Astrocyte (in vitro differentiated cells and primary cell): ENCODE results near the gene ARHGAP26.

Experiments
- EZH2 ChIP-seq: IDR thresholded peaks from 2 replicates; pipeline ENCODE4 v1.6.1; 2012; ENCODE audit warnings: mild to moderate bottlenecking, low read length, inconsistent platforms; ENCODE audit not compliant: insufficient read depth
- TF ChIP-seq, protein P1 (sequence below): IDR thresholded peaks from 2 replicates; pipeline ENCODE4 v1.5.1; 2011; ENCODE audit warnings: low read depth, mild to moderate bottlenecking, inconsistent platforms, low read length, moderate library complexity; ENCODE audit not compliant: insufficient read depth

DNA sequence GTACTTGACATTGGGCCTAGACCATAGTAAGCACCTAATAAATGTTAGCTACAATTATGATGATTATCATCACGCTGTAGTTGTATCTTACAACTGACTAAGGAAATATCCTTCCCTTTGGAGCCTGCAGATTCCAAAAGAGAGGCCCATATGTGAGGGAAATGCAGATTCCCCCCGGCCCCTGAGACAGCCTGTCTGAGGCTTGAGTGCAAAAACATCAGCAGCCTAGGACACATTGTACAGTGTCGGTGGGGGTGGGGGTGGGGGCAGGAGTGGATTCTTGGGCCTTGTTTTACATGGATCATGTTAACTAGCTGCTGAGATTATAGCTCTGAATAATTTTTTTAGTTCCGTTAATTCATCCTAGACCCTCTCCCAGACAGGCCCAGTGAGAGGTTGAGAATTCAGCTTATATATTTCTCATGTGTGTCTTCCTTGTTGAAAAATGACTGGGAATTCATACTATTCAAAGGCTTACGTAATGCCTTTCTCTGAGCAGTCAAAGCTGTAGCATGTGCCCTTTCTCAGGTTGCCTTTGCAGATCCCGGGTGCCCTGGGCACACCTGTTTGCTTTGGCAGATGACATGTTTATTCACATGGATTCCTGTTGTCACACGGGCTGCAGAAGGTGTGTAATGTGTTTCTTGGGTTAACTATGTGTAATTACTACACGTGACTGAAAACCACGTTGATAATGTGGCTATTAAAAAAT, 370.5 kb downstream of the ARHGAP26 start:
- TF ChIP-seq, protein P1, sequence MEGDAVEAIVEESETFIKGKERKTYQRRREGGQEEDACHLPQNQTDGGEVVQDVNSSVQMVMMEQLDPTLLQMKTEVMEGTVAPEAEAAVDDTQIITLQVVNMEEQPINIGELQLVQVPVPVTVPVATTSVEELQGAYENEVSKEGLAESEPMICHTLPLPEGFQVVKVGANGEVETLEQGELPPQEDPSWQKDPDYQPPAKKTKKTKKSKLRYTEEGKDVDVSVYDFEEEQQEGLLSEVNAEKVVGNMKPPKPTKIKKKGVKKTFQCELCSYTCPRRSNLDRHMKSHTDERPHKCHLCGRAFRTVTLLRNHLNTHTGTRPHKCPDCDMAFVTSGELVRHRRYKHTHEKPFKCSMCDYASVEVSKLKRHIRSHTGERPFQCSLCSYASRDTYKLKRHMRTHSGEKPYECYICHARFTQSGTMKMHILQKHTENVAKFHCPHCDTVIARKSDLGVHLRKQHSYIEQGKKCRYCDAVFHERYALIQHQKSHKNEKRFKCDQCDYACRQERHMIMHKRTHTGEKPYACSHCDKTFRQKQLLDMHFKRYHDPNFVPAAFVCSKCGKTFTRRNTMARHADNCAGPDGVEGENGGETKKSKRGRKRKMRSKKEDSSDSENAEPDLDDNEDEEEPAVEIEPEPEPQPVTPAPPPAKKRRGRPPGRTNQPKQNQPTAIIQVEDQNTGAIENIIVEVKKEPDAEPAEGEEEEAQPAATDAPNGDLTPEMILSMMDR = no peak
- TF ChIP-seq EZH2 = no peak
